ENCODE data around the gene SOX5. TPM values are rescaled to one million over a fixed set of nuclear protein-coding genes. Genes with fewer than 3 reads are reported as not detected.

The SOX5 gene
- total and polyA plus RNA-seq, 2 of the 8 experiments (the other 6 are each of a cell fraction or from before 2014, with no cell fraction given): 2.2 to 2.6 TPM

DNA sequence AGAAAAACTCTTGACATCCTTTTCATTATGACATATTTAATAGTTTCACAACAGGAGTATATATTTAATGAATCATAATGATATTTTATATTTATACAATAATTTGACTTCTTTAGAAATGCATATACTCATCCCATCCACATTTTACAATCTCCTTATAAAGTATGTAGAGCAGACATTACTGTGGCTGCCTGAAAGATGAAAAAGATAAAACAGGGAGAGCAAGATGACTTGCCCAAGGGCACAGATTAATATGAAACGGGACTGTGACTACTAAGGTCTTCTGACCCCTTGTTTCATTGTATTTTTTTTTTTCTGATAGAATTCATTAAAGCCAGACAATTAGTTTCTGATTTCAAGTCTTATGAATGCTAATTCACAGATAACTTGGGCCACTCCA lies 293.6 kb downstream of the SOX5 start:
- no peaks in the 10 kb centered on the region for H3K36me3 ChIP-seq (ENCODE audit: control insufficient read depth in 2 of 4, insufficient read depth in 4 of 4, low read length in 3 of 4)
- H3K4me3 ChIP-seq (ENCODE audit: extremely low read depth in 1 of 4, insufficient read depth in 2 of 4, low read depth in 3 of 4, low read length in 4 of 4): no peak overlapping the region
- no peak overlapping the region for H4K8ac ChIP-seq (ENCODE audit: extremely low read depth, insufficient read depth, low read length)
- H3K23me2 ChIP-seq (ENCODE audit: low read depth, low read length): peaks cover 2% of the 10 kb centered on the region; the same call in 1 of the 2 replicates
- no peak overlapping the region for H3K23ac ChIP-seq (ENCODE audit: insufficient read length)
- H3K9ac ChIP-seq (replicated peaks in 1 of 4; ENCODE audit: extremely low read depth in 1 of 4, low read depth in 3 of 4, low read length in 3 of 4): no peak overlapping the region
- WGBS, 2 experiments (ENCODE audit: extremely low coverage in 1 of 2, insufficient coverage in 1 of 2, insufficient read length in 1 of 2, insufficient replicate concordance in 2 of 2, low coverage in 1 of 2, low lambda C conversion rate in 2 of 2, missing lambda C conversion rate in 1 of 2): 91% methylated on average over 1 of the region's 1 CpG; no CpG with 5 or more reads in 1 of the 2 experiments
- ChIA-PET CTCF (ENCODE audit: partially characterized antibody) (no interaction called here), POLR2A (ENCODE audit: partially characterized antibody) (no interaction called here)
- no peaks in the 10 kb centered on the region for H3K79me2 ChIP-seq (ENCODE audit: control insufficient read depth in 1 of 2, insufficient read depth in 2 of 2, low read length in 2 of 2)
- no peak overlapping the region for H2BK12ac ChIP-seq (ENCODE audit: low read depth, low read length)
- H3K27me3 ChIP-seq (replicated peaks in 1 of 4; ENCODE audit: control insufficient read depth in 3 of 4, extremely low read depth in 1 of 4, insufficient read depth in 3 of 4, low read length in 3 of 4): peaks cover 0 to 1% (median 0%) of the 10 kb centered on the region in 4 experiments; a peak in 1 of 7 replicates
- H2BK5ac ChIP-seq (ENCODE audit: low read depth, low read length): no peak overlapping the region
- H3K18ac ChIP-seq (ENCODE audit: extremely low read depth, low read length): no peak overlapping the region
- no peak overlapping the region for H2AFZ ChIP-seq (ENCODE audit: low read length)
- H2BK120ac ChIP-seq (replicated peaks; ENCODE audit: low read depth, low read length): no peak overlapping the region
- H3K9me3 ChIP-seq (ENCODE audit: insufficient read depth in 2 of 2, low read depth in 1 of 2, low read length in 1 of 2): no peaks in the 10 kb centered on the region
- no peak overlapping the region for H3K4me2 ChIP-seq (ENCODE audit: insufficient read depth in 1 of 2, low read depth in 2 of 2, low read length in 2 of 2)
- no peaks in the 10 kb centered on the region for H3K4me1 ChIP-seq (replicated peaks in 1 of 4; ENCODE audit: control insufficient read depth in 3 of 4, insufficient read depth in 4 of 4, low read length in 3 of 4)
- no peak overlapping the region for H2AK5ac ChIP-seq (ENCODE audit: low read depth, low read length)
- H3K27ac ChIP-seq (ENCODE audit: low read depth, low read length): no peak overlapping the region
- no peak for DNase-seq (ENCODE audit: low read depth in 1 of 2, low spot score in 2 of 2)
- H4K91ac ChIP-seq (replicated peaks; ENCODE audit: insufficient read length, low read length): no peak overlapping the region
- H4K20me1 ChIP-seq (replicated peaks in 1 of 2; ENCODE audit: control insufficient read depth in 1 of 2, insufficient read depth in 2 of 2, low read length in 2 of 2): no peaks in the 10 kb centered on the region
- no peak overlapping the region for H3K14ac ChIP-seq (ENCODE audit: insufficient read length)
- FAIRE-seq: no peak
- no peak overlapping the region for H3K4ac ChIP-seq (replicated peaks; ENCODE audit: insufficient read length, low read depth, low read length)
- no peak overlapping the region for H2BK20ac ChIP-seq (ENCODE audit: low read length)
- no peak overlapping the region for H4K5ac ChIP-seq (ENCODE audit: insufficient read length, low read depth, low read length)
- no peak overlapping the region for H2BK15ac ChIP-seq (ENCODE audit: low read length)
- no peak overlapping the region for H3K56ac ChIP-seq (replicated peaks; ENCODE audit: insufficient read length, low read depth, low read length)
- no peaks in the 10 kb centered on the region for H3K79me1 ChIP-seq (ENCODE audit: low read depth, low read length)
- TF ChIP-seq RNF2 (IDR thresholded peaks at IDR 0.05; ENCODE audit: borderline replicate concordance, low read depth, low read length, missing control alignments, poor library complexity, severe bottlenecking) (no peak), KDM1A (IDR thresholded peaks at IDR 0.05; ENCODE audit: borderline replicate concordance, low read length) (no peak), MAFK (IDR thresholded peaks at IDR 0.05; ENCODE audit: low read depth, low read length) (no peak), NANOG (IDR thresholded peaks at IDR 0.05; ENCODE audit: insufficient read depth, low read depth, low read length, poor library complexity, severe bottlenecking) (no peak)
- TF ChIP-seq, protein P1, sequence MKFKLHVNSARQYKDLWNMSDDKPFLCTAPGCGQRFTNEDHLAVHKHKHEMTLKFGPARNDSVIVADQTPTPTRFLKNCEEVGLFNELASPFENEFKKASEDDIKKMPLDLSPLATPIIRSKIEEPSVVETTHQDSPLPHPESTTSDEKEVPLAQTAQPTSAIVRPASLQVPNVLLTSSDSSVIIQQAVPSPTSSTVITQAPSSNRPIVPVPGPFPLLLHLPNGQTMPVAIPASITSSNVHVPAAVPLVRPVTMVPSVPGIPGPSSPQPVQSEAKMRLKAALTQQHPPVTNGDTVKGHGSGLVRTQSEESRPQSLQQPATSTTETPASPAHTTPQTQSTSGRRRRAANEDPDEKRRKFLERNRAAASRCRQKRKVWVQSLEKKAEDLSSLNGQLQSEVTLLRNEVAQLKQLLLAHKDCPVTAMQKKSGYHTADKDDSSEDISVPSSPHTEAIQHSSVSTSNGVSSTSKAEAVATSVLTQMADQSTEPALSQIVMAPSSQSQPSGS (IDR thresholded peaks at IDR 0.05; ENCODE audit: low read length): no peak
